K562 (cell line): ENCODE results near the gene PELI2.

ENCODE experiments used
- CTCF ChIP-seq, 3 experiments: IDR thresholded peaks in 2 of 3; conservative IDR thresholded peaks in 1 of 3; 2 replicates each; pipeline ENCODE4 v1.5.1; 2011 to 2012; ENCODE audit warnings: low read length in 3 of 3, mild to moderate bottlenecking in 3 of 3, control low read depth in 2 of 3, improper control_type of control experiment in 1 of 3, inconsistent platforms in 1 of 3, low read depth in 1 of 3, mixed read lengths in 1 of 3, moderate library complexity in 1 of 3; ENCODE audit not compliant: insufficient read depth in 2 of 3
- HDAC2 ChIP-seq: fragments of 450-650 bp; IDR thresholded peaks from 2 replicates; pipeline ENCODE4 v1.6.1; 2016; ENCODE audit warnings: mild to moderate bottlenecking
- HDAC6 ChIP-seq: IDR thresholded peaks from 2 replicates; pipeline ENCODE4 v1.6.1; 2012; ENCODE audit warnings: low read depth, mild to moderate bottlenecking, control low read depth, inconsistent platforms, low read length, moderate library complexity
- KLF13 ChIP-seq: fragments of 450-650 bp; IDR thresholded peaks from 2 replicates; pipeline ENCODE4 v1.6.1; 2016; ENCODE audit warnings: missing genetic modification characterization, low read depth, mild to moderate bottlenecking, missing compliant biosample characterization, moderate library complexity, borderline replicate concordance
- KLF16 ChIP-seq: IDR thresholded peaks from 2 replicates; pipeline ENCODE4 v1.6.1; 2016; ENCODE audit warnings: antibody characterized with exemption
- MEIS2 ChIP-seq: fragments of 450-650 bp; IDR thresholded peaks from 2 replicates; pipeline ENCODE4 v1.6.1; 2014; ENCODE audit warnings: mild to moderate bottlenecking; ENCODE audit not compliant: partially characterized antibody
- POLR2A ChIP-seq: fragments of 450-650 bp; conservative IDR thresholded peaks from 2 replicates; pipeline ENCODE4 v1.6.1; 2016
- RAD21 ChIP-seq, 2 experiments: fragments of 250-450 bp in 1 of 2; fragments of 450-650 bp in 1 of 2; sonication (Bioruptor Pico) in 1 of 2; formaldehyde crosslinking in 1 of 2; IDR thresholded peaks in 1 of 2; conservative IDR thresholded peaks in 1 of 2; 2 replicates each; pipeline versions ENCODE4 v1.4.0 to v1.8.0; 2020 to 2022; ENCODE audit warnings: mild to moderate bottlenecking in 2 of 2, moderate library complexity in 1 of 2
- SIRT6 ChIP-seq: IDR thresholded peaks from one replicate; pipeline ENCODE4 v1.6.1; 2012; ENCODE audit warnings: low read depth, mild to moderate bottlenecking, control low read depth, inconsistent platforms, low read length, moderate library complexity
- TAF15 ChIP-seq: fragments of 200-400 bp; formaldehyde crosslinking; IDR thresholded peaks from 2 replicates; pipeline ENCODE4 v1.6.1; 2017; ENCODE audit warnings: mild to moderate bottlenecking, low read depth, low read length, moderate library complexity
- TF ChIP-seq, protein P1 (sequence below), 2 experiments: IDR thresholded peaks; 2 replicates each; pipeline ENCODE4 v1.6.1; 2012; ENCODE audit warnings: improper control_type of control experiment in 2 of 2, low read depth in 2 of 2, low read length in 2 of 2, borderline replicate concordance in 1 of 2
- TF ChIP-seq, protein P2 (sequence below): fragments of 250-450 bp; sonication (Bioruptor Pico); IDR thresholded peaks from 2 replicates; pipeline ENCODE4 v1.5.0; 2021; ENCODE audit warnings: mild to moderate bottlenecking, moderate library complexity

GRCh38 chr14:56170877-56171422 is 52.7 kb downstream of the PELI2 start:
- TF ChIP-seq CTCF (IDR thresholded peaks at IDR 0.05 in 2 of 3, conservative IDR thresholded peaks at IDR 0.05 in 1 of 3; ENCODE audit: insufficient read depth in 2 of 3, low read depth in 1 of 3, low read length in 3 of 3) (no peak), MEIS2 (peak; percentile 45), HDAC6 (no peak), HDAC2 (no peak), KLF16 (no peak), KLF13 (tag) (no peak), RAD21 (CRISPR knock-in tag; conservative IDR thresholded peaks at IDR 0.05 in 1 of 2, IDR thresholded peaks at IDR 0.05 in 1 of 2) (no peak), TAF15 (no peak), POLR2A (no peak), SIRT6 (no peak)
- TF ChIP-seq, protein P1, sequence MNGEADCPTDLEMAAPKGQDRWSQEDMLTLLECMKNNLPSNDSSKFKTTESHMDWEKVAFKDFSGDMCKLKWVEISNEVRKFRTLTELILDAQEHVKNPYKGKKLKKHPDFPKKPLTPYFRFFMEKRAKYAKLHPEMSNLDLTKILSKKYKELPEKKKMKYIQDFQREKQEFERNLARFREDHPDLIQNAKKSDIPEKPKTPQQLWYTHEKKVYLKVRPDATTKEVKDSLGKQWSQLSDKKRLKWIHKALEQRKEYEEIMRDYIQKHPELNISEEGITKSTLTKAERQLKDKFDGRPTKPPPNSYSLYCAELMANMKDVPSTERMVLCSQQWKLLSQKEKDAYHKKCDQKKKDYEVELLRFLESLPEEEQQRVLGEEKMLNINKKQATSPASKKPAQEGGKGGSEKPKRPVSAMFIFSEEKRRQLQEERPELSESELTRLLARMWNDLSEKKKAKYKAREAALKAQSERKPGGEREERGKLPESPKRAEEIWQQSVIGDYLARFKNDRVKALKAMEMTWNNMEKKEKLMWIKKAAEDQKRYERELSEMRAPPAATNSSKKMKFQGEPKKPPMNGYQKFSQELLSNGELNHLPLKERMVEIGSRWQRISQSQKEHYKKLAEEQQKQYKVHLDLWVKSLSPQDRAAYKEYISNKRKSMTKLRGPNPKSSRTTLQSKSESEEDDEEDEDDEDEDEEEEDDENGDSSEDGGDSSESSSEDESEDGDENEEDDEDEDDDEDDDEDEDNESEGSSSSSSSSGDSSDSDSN (IDR thresholded peaks at IDR 0.05; ENCODE audit: borderline replicate concordance in 1 of 2, low read depth in 2 of 2, low read length in 2 of 2) = no peak
- TF ChIP-seq, protein P2, sequence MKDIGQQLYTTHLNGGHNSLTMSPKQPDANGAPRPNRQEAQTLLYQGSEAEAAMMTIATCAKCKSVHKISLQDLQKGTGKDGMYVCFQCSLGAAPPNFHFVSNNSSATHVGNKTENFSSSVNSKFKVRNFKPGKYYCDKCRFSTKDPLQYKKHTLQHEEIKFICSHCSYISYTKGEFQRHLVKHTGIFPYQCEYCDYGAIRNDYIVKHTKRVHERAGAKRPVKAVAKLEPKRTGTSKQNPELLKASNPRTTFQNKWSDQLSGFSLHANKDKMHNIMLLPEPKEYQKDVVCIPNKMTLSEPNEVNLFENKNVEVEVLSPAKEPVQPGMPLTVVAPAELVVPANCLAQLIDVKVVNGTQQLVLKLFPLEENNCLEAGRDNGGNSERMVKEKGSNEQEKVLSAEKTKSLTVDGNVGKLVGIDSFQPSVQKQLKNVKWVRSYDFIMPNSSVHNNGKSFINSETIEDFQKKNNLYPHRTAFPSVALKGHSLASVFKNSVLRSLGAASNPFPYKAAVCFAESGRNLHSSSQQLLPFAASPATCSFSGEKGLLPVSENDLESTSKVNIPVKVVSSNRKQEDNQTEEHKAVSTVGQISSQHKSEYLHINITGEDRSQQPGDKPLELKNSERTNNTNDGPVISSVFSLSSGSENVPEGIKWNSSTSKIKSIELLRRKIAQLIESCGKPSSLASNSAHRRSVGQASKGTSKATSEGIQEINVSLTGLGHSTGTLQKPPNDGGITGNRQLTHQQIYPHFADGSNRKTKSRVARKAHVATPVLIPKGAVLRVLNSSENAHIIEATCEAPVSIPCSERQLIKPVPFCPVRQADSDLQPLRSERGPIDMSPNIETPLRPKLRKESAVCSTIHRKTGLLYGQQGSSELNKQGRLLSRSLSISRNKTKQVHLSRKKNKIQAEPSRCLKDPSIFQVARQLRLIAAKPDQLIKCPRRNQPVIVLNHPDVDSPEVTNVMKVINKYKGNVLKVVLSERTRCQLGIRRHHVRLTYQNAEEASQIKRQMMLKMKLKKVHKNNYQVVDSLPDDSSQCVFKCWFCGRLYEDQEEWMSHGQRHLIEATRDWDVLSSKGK = no peak
